Measurements from ENCODE around the gene GPR146.
"Not testable (repeated sequence)": the region's sequence is repeated elsewhere in the genome, so short reads cannot be mapped to it uniquely, and the experiment has no call there.

Gene GPR146

GRCh38 chr7:1074018-1074417 lies 29.7 kb downstream of the GPR146 start:
- in situ Hi-C loops (cut with MboI; ENCODE audit: low sequenced_read_pairs) = not testable (repeated sequence)

GRCh38 chr7:1074593-1075431 lies 30.5 kb downstream of the GPR146 start:
- in situ Hi-C loops (cut with MboI; ENCODE audit: low sequenced_read_pairs) = no loop called here

- in situ Hi-C loops (cut with MboI; ENCODE audit: low sequenced_read_pairs) = no loop called here
These were observed 32.1 kb downstream of the GPR146 start for GRCh38 chr7:1076184-1077072.

GRCh38 chr7:1078519-1078918 lies 34.2 kb downstream of the GPR146 start:
- in situ Hi-C loops (cut with MboI; ENCODE audit: low sequenced_read_pairs) = no loop called here

GRCh38 chr7:1078985-1079384 lies 34.6 kb downstream of the GPR146 start:
- in situ Hi-C loops (cut with MboI; ENCODE audit: low sequenced_read_pairs) = no loop called here

- in situ Hi-C loops (cut with MboI; ENCODE audit: low sequenced_read_pairs) = no loop called here
These were observed 35.2 kb downstream of the GPR146 start for GRCh38 chr7:1079546-1079945.

DNA sequence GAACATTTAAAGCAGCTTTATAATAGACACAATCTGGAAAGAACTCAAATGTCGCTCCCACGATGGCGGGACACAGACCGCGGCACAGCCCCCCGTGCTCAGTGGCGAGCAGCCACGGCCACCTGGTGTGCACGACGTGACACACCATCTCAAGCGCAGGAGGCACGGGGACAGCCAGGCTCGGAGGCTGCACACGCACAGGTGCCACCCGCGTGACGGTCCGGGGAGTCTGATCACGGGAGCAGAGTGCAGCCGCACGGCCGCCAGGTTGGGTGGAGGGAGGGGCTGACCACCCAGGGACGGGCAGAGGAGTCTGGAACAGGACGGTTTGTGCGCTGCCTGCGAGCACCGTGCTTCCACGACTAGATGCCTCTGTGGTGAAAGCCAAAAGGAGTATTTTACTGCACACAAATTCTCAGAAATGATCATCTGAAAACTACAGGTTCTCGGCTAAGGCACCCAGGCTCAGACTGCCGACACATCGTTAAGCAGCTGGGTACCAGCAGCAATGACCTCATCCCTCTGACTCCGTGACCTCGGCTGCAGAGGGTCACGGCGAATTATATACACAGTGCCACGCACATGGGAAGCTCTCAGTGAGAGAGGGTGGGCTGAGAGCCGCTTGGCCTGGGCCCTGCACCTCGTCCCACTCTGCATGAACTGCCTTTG lies 36.0 kb downstream of the GPR146 start:
- in situ Hi-C loops (cut with MboI; ENCODE audit: low sequenced_read_pairs) = no loop called here

- in situ Hi-C loops (cut with MboI; ENCODE audit: low sequenced_read_pairs) = no loop called here
These were observed 36.5 kb downstream of the GPR146 start for GRCh38 chr7:1080921-1081255.

DNA sequence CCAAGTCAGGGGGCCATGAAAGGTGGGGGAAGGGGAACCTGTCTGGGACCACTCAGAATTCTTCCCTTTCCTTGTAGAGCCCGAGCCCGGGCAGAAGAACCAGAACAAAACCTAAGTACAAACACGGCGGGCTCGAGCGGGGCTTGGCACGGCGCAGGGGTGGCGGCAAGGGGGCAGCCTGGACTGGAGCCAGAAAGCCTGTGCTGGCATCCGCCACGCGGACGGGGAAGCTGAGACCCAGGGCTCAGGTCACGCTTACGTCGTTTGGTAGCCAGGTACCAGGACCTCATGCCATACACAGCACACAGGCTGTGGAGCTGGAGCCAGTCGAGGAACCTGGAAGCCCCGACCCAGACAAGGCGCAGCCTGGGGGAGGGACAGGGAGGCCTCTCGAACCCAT lies 37.0 kb downstream of the GPR146 start:
- in situ Hi-C loops (cut with MboI; ENCODE audit: low sequenced_read_pairs) = no loop called here

DNA sequence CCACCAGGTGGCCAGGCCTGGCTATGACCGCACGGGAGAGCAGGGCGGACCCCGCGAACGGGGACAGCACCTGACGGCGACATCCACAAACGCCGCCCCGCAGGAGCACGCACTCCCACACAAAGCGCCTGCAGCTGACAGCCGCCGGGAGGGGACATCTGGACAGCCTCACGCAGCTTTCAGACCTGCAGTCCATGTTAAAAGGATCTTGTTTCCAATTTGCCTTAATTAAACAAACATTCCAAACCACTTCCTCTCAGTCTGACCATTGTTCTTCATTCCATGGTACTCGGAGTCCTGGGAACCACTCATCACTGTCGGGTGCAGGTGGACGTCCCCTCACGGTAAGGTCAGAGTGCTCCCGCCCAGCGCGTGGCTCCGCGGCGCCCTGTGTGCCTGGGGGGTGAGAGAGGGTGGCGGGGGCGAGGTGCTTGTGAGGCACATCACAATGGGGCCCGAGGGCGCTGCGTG lies 37.6 kb downstream of the GPR146 start:
- in situ Hi-C loops (cut with MboI; ENCODE audit: low sequenced_read_pairs) = no loop called here

DNA sequence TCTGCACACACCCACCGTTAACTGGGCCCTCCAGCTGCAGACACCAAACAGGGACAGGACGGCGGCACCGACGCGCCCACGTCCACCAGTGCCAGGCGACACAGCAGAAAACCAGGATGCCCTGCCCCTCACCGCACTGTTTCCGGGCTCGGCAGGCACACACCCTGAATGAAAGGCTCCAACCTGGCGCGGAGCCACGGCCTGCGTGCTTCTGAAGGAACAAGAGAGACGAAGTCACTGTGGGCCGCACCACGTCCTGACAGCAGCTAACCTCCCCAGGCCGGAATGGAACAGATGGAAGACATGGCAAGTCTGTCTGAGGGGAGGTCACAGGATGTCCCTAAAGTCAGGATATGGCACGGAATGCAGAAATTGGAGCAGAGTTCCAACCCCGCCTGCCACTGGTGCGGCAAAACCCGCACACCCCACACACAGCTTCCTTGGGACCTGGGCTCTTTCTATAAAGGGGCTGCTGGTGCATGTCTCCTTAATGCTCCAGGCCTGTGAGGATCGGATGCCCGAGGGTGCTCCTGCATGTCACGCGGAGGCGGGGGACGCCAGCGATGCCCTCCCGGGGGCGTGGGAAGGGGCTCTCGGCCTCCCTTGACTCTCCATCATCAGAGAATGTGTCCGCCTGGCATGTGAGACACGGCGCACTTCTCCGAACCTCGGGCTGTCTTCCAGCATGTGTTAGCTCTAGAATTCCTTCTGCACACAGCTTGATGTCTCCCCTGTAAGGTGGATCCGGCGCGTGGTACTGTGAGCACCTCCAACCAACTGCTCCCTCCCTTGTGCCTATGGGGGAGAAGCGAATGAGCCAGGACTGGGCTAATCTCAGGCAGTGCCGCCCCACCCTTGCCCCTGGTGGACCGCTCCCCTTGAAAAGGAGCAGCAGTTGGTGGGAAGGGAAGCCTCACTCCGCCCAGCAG lies 39.6 kb downstream of the GPR146 start:
- in situ Hi-C loops (cut with MboI; ENCODE audit: low sequenced_read_pairs) = no loop called here

GRCh38 chr7:1085266-1085665 lies 40.9 kb downstream of the GPR146 start:
- in situ Hi-C loops (cut with MboI; ENCODE audit: low sequenced_read_pairs) = no loop called here

GRCh38 chr7:1085910-1086421 lies 41.6 kb downstream of the GPR146 start:
- in situ Hi-C loops (cut with MboI; ENCODE audit: low sequenced_read_pairs) = no loop called here

DNA sequence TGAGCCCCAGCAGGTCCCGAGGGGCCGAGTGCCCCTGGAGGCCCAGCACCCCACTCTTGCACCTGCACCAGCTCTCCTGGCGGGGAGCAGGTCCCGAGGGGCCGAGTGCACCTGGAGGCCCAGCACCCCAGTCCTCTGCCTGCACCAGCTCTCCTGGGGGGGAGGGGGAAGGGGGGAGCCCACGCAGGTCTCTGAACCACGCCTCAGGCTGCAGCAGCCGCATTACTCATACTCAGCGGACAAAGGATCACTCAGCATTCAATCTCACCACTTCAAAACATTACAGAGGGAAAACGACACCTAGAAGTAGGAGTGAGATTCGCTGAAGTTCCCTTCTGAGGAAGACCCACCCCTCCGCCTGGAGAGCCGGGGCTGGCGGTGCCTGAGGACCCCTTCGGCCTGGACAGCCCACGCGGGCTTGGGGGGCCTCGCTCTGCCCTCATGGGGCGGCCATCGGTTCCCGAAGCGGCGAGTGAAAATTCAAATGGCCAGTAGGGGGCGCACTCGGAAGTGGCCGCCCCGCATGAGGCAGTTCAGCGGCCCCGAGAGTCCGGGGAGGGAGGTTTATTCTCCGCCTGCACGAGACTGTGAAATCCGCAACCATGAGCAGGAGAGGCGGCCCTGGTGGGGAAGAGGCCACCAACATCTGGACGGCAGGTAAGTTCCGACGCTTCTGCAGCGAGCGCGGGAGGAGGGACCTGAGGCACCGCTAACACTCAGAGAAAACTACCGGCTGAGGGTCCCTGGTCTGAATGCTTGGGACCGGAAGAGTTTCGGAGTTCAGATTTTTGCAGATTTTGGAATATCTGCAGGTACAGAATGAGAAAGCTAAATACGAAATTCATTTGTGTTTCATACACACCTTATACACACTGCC lies 42.5 kb downstream of the GPR146 start:
- in situ Hi-C loops (cut with MboI; ENCODE audit: low sequenced_read_pairs) = no loop called here

- in situ Hi-C loops (cut with MboI; ENCODE audit: low sequenced_read_pairs) = no loop called here
These were observed 43.1 kb downstream of the GPR146 start for GRCh38 chr7:1087465-1087814.

GRCh38 chr7:1087952-1088920 lies 43.9 kb downstream of the GPR146 start, which contains the start of gene GPER1:
Gene GPER1 (plus strand): TSS chr7:1088113. CDS start chr7:1091729, 3,616 bp downstream.
- in situ Hi-C loops (cut with MboI; ENCODE audit: low sequenced_read_pairs) = no loop called here

DNA sequence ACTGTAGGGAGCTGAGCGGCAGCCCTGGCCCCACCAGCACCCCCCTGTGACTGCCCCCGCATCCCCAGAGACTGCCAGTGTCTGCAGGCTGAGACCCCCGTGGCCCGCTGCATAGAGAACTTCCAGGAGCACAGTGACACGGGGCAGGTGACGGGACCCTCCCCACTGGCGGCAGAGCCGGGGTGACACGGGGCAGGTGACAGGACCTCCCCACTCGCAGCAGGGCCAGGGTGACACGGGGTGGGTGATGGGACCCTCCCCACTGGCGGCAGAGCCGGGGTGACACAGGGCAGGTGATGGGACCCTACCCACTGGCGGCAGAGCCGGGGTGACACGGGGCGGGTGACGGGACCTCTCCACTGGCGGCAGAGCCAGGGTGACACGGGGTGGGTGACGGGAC lies 45.9 kb downstream of the GPR146 start:
- in situ Hi-C loops (cut with MboI; ENCODE audit: low sequenced_read_pairs) = no loop called here
